GM18867 (cell line): ENCODE measurements around the gene TRIM43B.
"Not testable (repeated sequence)": the region's sequence is repeated elsewhere in the genome, so short reads cannot be mapped to it uniquely, and the experiment has no call there.

Experiments used
- ATAC-seq: cut with Tn5 transposase; IDR thresholded peaks from one replicate; pipeline ENCODE4 v1.9.1; 2021; ENCODE audit warnings: mild to moderate bottlenecking, moderate library complexity; ENCODE audit not compliant: unreplicated experiment

TRIM43B gene

DNA sequence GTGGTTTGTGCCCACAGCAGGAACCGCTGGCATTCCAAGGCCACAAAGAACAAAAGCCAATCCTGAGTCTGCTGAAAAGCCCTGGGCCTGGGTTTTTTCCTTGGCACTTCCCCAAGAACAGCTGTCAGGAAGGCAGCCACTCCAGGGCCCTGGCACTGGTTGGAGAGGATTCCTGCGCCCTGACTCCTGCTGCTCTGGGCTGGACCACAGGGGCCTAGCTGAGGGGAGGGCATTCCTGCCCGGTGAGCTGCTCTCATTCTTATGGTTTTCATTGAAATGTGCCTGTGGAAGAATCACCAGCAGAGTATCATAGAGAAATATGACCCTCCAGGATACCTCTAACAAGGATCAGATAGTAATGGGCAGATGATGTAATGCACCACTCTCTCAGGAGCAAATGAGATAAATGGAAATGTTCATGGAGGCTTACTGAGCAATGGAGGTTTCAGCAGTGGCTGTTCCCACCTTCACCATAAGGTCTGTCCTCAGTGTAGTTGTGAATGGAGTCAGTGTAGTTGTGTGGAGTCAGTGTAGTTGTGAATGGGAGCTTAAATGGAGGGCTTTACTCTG, 50.0 kb downstream of the TRIM43B start:
- ATAC-seq, result not testable (repeated sequence)

DNA sequence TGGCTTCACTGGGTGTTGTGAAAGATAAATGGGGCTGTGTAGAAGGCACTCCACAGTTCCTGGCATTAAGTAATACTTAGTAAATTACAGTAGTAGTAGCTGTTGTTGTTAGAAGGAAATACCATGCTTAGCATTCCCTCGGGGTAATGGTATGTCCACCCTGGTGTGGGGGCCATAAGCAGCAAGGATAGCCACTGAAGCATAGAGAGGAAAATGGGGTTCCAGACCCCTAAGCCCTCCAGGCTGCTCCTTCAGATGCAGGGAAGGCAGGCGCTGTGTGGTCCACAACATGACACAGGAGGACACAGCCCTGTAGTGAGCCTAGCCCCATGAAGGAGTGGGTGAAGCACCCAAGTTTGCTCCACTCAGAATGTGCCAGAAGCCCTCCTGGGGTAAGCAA, 50.6 kb downstream of the TRIM43B start:
- ATAC-seq, result not testable (repeated sequence)

DNA sequence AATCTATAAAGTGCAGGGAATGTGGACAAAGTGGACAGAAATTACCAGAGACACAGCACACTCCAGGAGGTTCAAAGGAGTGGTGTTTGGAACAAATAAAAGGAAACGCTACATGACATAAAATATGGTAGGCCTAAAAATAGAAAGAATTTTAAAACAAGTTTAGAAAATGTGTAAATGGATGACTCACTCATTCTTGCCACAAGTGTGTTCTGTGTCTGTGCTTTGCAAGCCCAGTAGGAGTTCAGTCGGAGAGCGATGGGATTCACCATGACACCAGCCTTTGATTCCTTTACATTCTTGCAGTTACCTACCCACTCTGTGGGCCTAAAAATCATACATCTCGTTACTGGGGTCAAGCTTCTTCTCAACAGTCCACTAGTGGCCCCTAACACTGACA, 51.2 kb downstream of the TRIM43B start:
- not testable (repeated sequence) for ATAC-seq

DNA sequence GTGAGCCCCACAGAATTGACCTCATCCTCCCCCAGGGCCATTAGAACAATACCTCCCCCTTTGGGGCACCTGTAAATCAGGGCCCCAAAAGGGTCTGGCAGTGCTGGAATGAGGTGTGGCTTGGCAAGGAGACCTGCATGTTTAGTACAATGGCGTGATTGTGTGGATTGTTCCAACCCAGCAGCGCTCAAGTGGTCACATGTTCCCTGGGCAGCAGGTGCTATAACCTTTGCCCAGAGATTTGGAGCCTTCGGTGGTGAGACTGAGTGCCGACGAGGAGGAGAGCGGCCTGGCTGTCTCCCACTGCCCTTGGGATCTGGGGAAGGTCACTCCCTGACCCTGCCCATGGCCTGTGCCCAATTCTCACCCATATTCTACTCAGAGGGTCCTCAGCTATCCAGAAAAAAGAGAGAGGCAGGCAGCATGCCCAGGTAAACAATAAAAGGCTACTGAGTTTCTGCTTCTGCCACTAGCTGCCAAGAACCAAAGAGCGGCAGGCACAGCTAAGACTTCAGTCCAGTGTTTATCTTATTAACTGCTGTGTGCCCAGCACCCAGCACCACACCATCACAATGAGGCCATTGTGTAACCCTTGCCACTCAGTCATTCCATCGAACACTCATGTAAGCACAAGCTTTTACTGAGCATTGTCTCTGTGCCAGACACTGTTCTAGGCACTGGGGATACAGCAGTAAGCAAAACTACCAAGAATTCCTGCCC, 54.6 kb downstream of the TRIM43B start:
- ATAC-seq, result not testable (repeated sequence)

DNA sequence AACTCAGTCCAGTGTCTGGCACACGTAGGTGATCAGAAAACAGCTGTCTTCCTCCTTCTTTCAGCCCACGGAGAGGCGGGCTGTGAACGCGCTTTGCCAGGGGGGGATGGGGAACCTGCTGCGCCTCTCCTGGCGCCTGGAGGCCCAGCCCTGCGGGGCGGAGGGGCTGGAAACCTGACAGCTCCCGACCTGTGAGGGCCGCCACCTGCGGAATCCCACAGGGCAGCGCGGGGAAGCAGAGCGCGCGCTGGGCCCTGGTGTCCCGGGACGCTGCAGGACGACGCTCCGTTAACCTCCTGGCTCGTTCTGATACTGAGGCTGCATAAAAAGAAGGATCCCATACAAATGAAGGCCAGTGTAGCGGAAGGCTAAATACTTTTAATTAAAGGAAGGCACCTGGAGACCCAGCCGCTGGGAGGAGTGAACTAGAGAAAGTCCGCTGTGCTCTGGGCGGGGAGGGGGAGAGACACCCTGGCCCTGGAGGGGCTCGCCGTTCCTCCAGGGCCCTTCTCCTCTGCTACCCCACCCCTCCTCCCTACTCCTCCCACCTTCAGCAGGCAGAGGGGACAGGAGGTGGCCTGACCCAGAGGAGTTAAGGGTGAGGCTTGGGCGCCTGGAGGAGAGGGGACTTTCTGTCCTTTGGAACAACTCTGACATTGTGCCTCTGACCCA, 57.2 kb downstream of the TRIM43B start:
- ATAC-seq, result not testable (repeated sequence)
